GM19438 (cell line): ENCODE measurements around the gene ZBTB45.
"Not testable (repeated sequence)": the region's sequence is repeated elsewhere in the genome, so short reads cannot be mapped to it uniquely, and the experiment has no call there.

ENCODE experiments used
- ATAC-seq: cut with Tn5 transposase; IDR thresholded peaks from one replicate; pipeline ENCODE4 v1.9.1; 2021; ENCODE audit warnings: low read depth; ENCODE audit not compliant: unreplicated experiment

Gene ZBTB45

GRCh38 chr19:58513213-58513693, 6.4 kb downstream of the ZBTB45 start:
- no peak for ATAC-seq

- ATAC-seq = no peak
These were observed 8.0 kb downstream of the ZBTB45 start, which contains the start of gene SLC27A5 for GRCh38 chr19:58511353-58512208. SLC27A5 (minus strand) TSS chr19:58511992; CDS start chr19:58511955, 37 bp downstream.

GRCh38 chr19:58510084-58510862, 9.3 kb downstream of the ZBTB45 start:
- no peak for ATAC-seq

GRCh38 chr19:58509731-58510083, 9.9 kb downstream of the ZBTB45 start:
- no peak for ATAC-seq

GRCh38 chr19:58507602-58508223, 11.9 kb downstream of the ZBTB45 start:
- ATAC-seq = not testable (repeated sequence)

GRCh38 chr19:58500242-58500641, 19.4 kb downstream of the ZBTB45 start:
- no peak for ATAC-seq

GRCh38 chr19:58499021-58499927, 20.3 kb downstream of the ZBTB45 start:
- ATAC-seq = peak; percentile 92

- no peak for ATAC-seq
These were observed 21.1 kb downstream of the ZBTB45 start for GRCh38 chr19:58498316-58499020.

GRCh38 chr19:58497634-58498170, 21.9 kb downstream of the ZBTB45 start:
- ATAC-seq = no peak

- ATAC-seq = no peak
These were observed 27.3 kb downstream of the ZBTB45 start for GRCh38 chr19:58492265-58492664.

- no peak for ATAC-seq
These were observed 28.2 kb downstream of the ZBTB45 start for GRCh38 chr19:58491393-58491792.

GRCh38 chr19:58484349-58484748, 35.3 kb downstream of the ZBTB45 start:
- not testable (repeated sequence) for ATAC-seq

GRCh38 chr19:58483776-58484175, 35.8 kb downstream of the ZBTB45 start:
- no peak for ATAC-seq

GRCh38 chr19:58482372-58482771, 37.2 kb downstream of the ZBTB45 start:
- ATAC-seq = no peak

GRCh38 chr19:58480831-58481230, 38.8 kb downstream of the ZBTB45 start:
- ATAC-seq = no peak

GRCh38 chr19:58480481-58480830, 39.2 kb downstream of the ZBTB45 start:
- no peak for ATAC-seq

GRCh38 chr19:58479736-58480480, 39.7 kb downstream of the ZBTB45 start:
- no peak for ATAC-seq

GRCh38 chr19:58479303-58479702, 40.3 kb downstream of the ZBTB45 start:
- no peak for ATAC-seq

- ATAC-seq = no peak
These were observed 41.7 kb downstream of the ZBTB45 start for GRCh38 chr19:58477871-58478270.
